ENCODE measurements around the gene TSPAN9.
A peak's percentile ranks its signal among the peaks of the same experiment; 100 is the strongest.

The TSPAN9 gene

DNA sequence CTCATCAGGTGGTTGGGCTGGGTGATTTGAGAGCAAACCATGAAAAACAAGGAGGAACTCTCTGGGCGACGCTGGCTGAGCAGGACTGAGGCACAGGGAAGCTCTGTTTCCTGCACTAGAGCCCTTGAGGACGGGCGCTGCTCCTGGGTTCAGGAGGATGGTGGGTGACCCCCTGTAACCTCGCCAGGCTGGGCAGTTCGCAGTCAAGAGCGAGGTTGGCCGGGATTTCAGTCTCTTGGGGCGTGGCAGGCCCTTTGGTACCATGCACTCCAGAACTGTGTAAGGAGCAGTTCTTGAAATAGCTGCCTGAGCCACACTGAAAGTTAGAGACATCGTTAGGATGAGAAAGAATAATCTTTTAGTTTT, 202.2 kb downstream of the TSPAN9 start:
- Histone ChIP-seq H3K27ac (no peak overlapping the region), H3K36me3 (ENCODE audit: insufficient read depth, low read length) (no peaks in the 10 kb centered on the region)

GRCh38 chr12:3279832-3280231, 202.7 kb downstream of the TSPAN9 start:
- Histone ChIP-seq H3K9me3 (ENCODE audit: low read depth, low read length) (no peaks in the 10 kb centered on the region), H3K4me3 (no peak overlapping the region), H3K9ac (ENCODE audit: insufficient read length) (no peak overlapping the region), H3K36me3 (ENCODE audit: insufficient read depth, low read length) (no peaks in the 10 kb centered on the region), H3K27ac (no peak overlapping the region)
- no peak for DNase-seq (ENCODE audit: low read depth, low spot score)
- TF ChIP-seq FOXP2 (optimal IDR thresholded peaks at IDR 0.05; ENCODE audit: control extremely low read depth, extremely low read length, insufficient read depth) (no peak), POLR2AphosphoS5 (IDR thresholded peaks at IDR 0.05; ENCODE audit: borderline replicate concordance, low read depth, low read length) (no peak), EZH2 (IDR thresholded peaks at IDR 0.05) (no peak)

More for the DNA sequence above, 202.2 kb downstream of the TSPAN9 start:
- DNase-seq (ENCODE audit: low read depth, low spot score), result no peak
- TF ChIP-seq EZH2 (IDR thresholded peaks at IDR 0.05) (no peak), POLR2AphosphoS5 (IDR thresholded peaks at IDR 0.05; ENCODE audit: borderline replicate concordance, low read depth, low read length) (no peak), FOXP2 (optimal IDR thresholded peaks at IDR 0.05; ENCODE audit: control extremely low read depth, extremely low read length, insufficient read depth) (no peak)
- Histone ChIP-seq H3K9me3 (ENCODE audit: low read depth, low read length) (no peaks in the 10 kb centered on the region), H3K9ac (ENCODE audit: insufficient read length) (no peak overlapping the region), H3K4me3 (no peak overlapping the region)

- no peak overlapping the region for H3K9ac ChIP-seq (ENCODE audit: insufficient read length)
- no peak overlapping the region for H3K4me3 ChIP-seq
- no peak for TF ChIP-seq FOXP2 (optimal IDR thresholded peaks at IDR 0.05; ENCODE audit: control extremely low read depth, extremely low read length, insufficient read depth)
- H3K9me3 ChIP-seq (ENCODE audit: low read depth, low read length), result no peaks in the 10 kb centered on the region
- DNase-seq (ENCODE audit: low read depth, low spot score), result no peak
- H3K27ac ChIP-seq, result no peak overlapping the region
- H3K36me3 ChIP-seq (ENCODE audit: insufficient read depth, low read length), result no peaks in the 10 kb centered on the region
Observed at GRCh38 chr12:3280967-3281366, 203.8 kb downstream of the TSPAN9 start.

- TF ChIP-seq EZH2 (IDR thresholded peaks at IDR 0.05), result no peak
- TF ChIP-seq FOXP2 (optimal IDR thresholded peaks at IDR 0.05; ENCODE audit: control extremely low read depth, extremely low read length, insufficient read depth), result no peak
- TF ChIP-seq POLR2AphosphoS5 (IDR thresholded peaks at IDR 0.05; ENCODE audit: borderline replicate concordance, low read depth, low read length), result no peak
- H3K9ac ChIP-seq (ENCODE audit: insufficient read length), result no peak overlapping the region
- H3K4me3 ChIP-seq, result no peak overlapping the region
- DNase-seq (ENCODE audit: low read depth, low spot score), result no peak
- H3K9me3 ChIP-seq (ENCODE audit: low read depth, low read length), result no peaks in the 10 kb centered on the region
- H3K36me3 ChIP-seq (ENCODE audit: insufficient read depth, low read length), result no peaks in the 10 kb centered on the region
- H3K27ac ChIP-seq, result no peak overlapping the region
Observed at GRCh38 chr12:3281588-3282383, 204.6 kb downstream of the TSPAN9 start.

- no peaks in the 10 kb centered on the region for H3K36me3 ChIP-seq (ENCODE audit: insufficient read depth, low read length)
Observed at GRCh38 chr12:3282384-3282670, 205.1 kb downstream of the TSPAN9 start.

DNA sequence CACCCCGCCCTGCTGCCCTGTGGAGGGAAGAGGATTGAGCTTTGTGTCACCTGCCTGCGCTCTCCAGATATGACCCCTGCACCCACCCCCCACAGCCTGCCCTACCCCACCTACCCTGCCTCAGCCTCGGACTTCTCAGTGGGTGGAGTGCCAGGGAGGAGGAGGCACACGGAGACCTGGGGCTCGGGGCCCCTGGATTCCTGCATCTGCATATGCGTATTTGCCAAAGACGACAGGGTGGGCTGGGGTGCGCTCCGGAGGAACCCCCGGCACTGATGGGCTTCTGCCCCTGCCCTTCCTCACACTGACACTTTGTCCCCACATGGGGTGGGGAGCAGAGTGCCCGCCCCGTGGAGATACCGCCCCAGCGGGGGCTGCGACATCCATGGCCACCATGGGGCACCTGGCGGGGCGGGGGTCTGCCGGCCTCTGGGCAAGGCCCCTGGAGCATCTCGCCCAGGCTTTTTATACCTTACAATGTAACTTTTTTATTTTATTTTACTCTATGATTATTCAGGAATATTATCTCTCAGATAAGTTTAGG, 206.0 kb downstream of the TSPAN9 start:
- H3K36me3 ChIP-seq (ENCODE audit: insufficient read depth, low read length), result no peaks in the 10 kb centered on the region
- TF ChIP-seq POLR2AphosphoS5 (IDR thresholded peaks at IDR 0.05; ENCODE audit: borderline replicate concordance, low read depth, low read length), result no peak
- no peak for TF ChIP-seq EZH2 (IDR thresholded peaks at IDR 0.05)
- TF ChIP-seq FOXP2 (optimal IDR thresholded peaks at IDR 0.05; ENCODE audit: control extremely low read depth, extremely low read length, insufficient read depth), result no peak
- no peak for DNase-seq (ENCODE audit: low read depth, low spot score)

More at GRCh38 chr12:3282384-3282670, 205.1 kb downstream of the TSPAN9 start:
- Histone ChIP-seq H3K4me3 (no peak overlapping the region), H3K9me3 (ENCODE audit: low read depth, low read length) (no peaks in the 10 kb centered on the region), H3K9ac (ENCODE audit: insufficient read length) (no peak overlapping the region), H3K27ac (no peak overlapping the region)
- no peak for TF ChIP-seq POLR2AphosphoS5 (IDR thresholded peaks at IDR 0.05; ENCODE audit: borderline replicate concordance, low read depth, low read length)
- no peak for TF ChIP-seq EZH2 (IDR thresholded peaks at IDR 0.05)
- no peak for TF ChIP-seq FOXP2 (optimal IDR thresholded peaks at IDR 0.05; ENCODE audit: control extremely low read depth, extremely low read length, insufficient read depth)
- no peak for DNase-seq (ENCODE audit: low read depth, low spot score)

DNA sequence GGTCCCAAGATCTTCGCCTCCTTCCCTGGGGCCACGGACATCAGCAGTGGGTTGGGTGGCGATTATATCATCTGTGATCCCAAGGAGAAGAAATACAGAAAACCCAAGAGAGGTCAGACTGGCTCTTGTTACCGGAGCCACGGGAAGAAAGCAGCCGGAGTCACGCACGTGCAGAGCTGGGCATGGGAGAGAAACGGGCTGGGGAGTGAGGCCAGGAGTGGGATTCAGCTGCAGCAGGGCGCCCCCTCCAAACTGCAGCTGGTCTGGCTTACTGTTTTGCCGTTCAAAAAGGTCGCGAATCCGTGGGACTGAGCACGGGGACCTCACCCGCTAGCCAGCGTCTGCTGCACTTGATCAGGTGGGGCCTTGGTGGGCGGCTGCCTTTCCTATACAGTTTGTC, 207.2 kb downstream of the TSPAN9 start:
- no peak for DNase-seq (ENCODE audit: low read depth, low spot score)
- H3K9ac ChIP-seq (ENCODE audit: insufficient read length), result no peak overlapping the region
- no peak overlapping the region for H3K27ac ChIP-seq
- no peak for TF ChIP-seq FOXP2 (optimal IDR thresholded peaks at IDR 0.05; ENCODE audit: control extremely low read depth, extremely low read length, insufficient read depth)
- TF ChIP-seq POLR2AphosphoS5 (IDR thresholded peaks at IDR 0.05; ENCODE audit: borderline replicate concordance, low read depth, low read length), result no peak
- no peak for TF ChIP-seq EZH2 (IDR thresholded peaks at IDR 0.05)
- no peaks in the 10 kb centered on the region for H3K9me3 ChIP-seq (ENCODE audit: low read depth, low read length)
- H3K36me3 ChIP-seq (ENCODE audit: insufficient read depth, low read length), result no peaks in the 10 kb centered on the region
- H3K4me3 ChIP-seq, result no peak overlapping the region

More for the DNA sequence above, 206.0 kb downstream of the TSPAN9 start:
- no peak overlapping the region for H3K4me3 ChIP-seq
- no peak overlapping the region for H3K27ac ChIP-seq
- H3K9ac ChIP-seq (ENCODE audit: insufficient read length), result no peak overlapping the region
- no peaks in the 10 kb centered on the region for H3K9me3 ChIP-seq (ENCODE audit: low read depth, low read length)

DNA sequence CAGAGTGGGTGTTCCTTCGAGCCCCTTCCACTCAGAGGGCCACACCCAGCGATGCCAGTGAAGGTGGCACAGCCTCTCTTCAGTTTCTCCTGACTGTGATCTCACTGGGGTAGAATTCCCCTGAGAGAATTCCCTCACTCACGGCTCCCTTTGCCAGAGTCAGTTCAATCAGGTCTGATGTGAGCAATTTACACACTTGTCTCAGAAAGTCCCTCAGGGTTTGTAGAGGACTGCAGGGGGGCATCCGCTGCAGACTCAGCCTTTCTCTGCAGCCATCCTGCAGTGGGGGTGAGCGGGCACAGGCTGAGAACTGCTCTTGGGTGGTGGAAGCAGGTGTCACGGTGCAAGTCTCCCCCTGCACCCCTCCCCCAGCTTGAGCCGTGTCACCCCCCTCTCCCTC, 208.4 kb downstream of the TSPAN9 start:
- Histone ChIP-seq H3K9me3 (ENCODE audit: low read depth, low read length) (no peaks in the 10 kb centered on the region), H3K9ac (ENCODE audit: insufficient read length) (no peak overlapping the region), H3K36me3 (ENCODE audit: insufficient read depth, low read length) (no peaks in the 10 kb centered on the region), H3K4me3 (peak overlapping the region; percentile 52), H3K27ac (no peak overlapping the region)
- TF ChIP-seq EZH2 (IDR thresholded peaks at IDR 0.05), result no peak
- peak; percentile 35; the same call in 1 of the 2 replicates for TF ChIP-seq POLR2AphosphoS5 (IDR thresholded peaks at IDR 0.05; ENCODE audit: borderline replicate concordance, low read depth, low read length)
- TF ChIP-seq FOXP2 (optimal IDR thresholded peaks at IDR 0.05; ENCODE audit: control extremely low read depth, extremely low read length, insufficient read depth), result peak; percentile 48
- DNase-seq (ENCODE audit: low read depth, low spot score), result peak; percentile 81

Measured in SK-N-MC (cell line).